ENCODE measurements around the gene POMGNT2.

The POMGNT2 gene

GRCh38 chr3:43043793-43044192 lies 62.1 kb downstream of the POMGNT2 start:
- DNase-seq (ENCODE audit: low read depth), result no peak

GRCh38 chr3:43043071-43043766 lies 62.7 kb downstream of the POMGNT2 start:
- no peak for DNase-seq (ENCODE audit: low read depth)

- no peak for DNase-seq (ENCODE audit: low read depth)
Measured at GRCh38 chr3:43041517-43041916, 64.4 kb downstream of the POMGNT2 start.

GRCh38 chr3:43038010-43038409 lies 67.9 kb downstream of the POMGNT2 start:
- no peak for DNase-seq (ENCODE audit: low read depth)

GRCh38 chr3:43036621-43037423 lies 69.1 kb downstream of the POMGNT2 start:
- no peak for DNase-seq (ENCODE audit: low read depth)

- DNase-seq (ENCODE audit: low read depth), result no peak
Measured at GRCh38 chr3:43035801-43036365, 70.0 kb downstream of the POMGNT2 start.

GRCh38 chr3:43034911-43035310 lies 71.0 kb downstream of the POMGNT2 start:
- no peak for DNase-seq (ENCODE audit: low read depth)

GRCh38 chr3:43034200-43034599 lies 71.7 kb downstream of the POMGNT2 start:
- DNase-seq (ENCODE audit: low read depth), result no peak

GRCh38 chr3:43032646-43033628 lies 72.9 kb downstream of the POMGNT2 start:
- DNase-seq (ENCODE audit: low read depth), result no peak

GRCh38 chr3:43031889-43032545 lies 73.9 kb downstream of the POMGNT2 start:
- no peak for DNase-seq (ENCODE audit: low read depth)

- DNase-seq (ENCODE audit: low read depth), result no peak
Measured at GRCh38 chr3:43031485-43031884, 74.4 kb downstream of the POMGNT2 start.

GRCh38 chr3:43030162-43030935 lies 75.5 kb downstream of the POMGNT2 start:
- no peak for DNase-seq (ENCODE audit: low read depth)
